Measurements from ENCODE around the gene PARP4. TPM values are rescaled to one million over a fixed set of nuclear protein-coding genes. Genes with fewer than 3 reads are reported as not detected.
"Not testable (repeated sequence)": the region's sequence is repeated elsewhere in the genome, so short reads cannot be mapped to it uniquely, and the experiment has no call there.

The PARP4 gene
- total RNA-seq, 1 donor from 2014 or later: 26.0 TPM

DNA sequence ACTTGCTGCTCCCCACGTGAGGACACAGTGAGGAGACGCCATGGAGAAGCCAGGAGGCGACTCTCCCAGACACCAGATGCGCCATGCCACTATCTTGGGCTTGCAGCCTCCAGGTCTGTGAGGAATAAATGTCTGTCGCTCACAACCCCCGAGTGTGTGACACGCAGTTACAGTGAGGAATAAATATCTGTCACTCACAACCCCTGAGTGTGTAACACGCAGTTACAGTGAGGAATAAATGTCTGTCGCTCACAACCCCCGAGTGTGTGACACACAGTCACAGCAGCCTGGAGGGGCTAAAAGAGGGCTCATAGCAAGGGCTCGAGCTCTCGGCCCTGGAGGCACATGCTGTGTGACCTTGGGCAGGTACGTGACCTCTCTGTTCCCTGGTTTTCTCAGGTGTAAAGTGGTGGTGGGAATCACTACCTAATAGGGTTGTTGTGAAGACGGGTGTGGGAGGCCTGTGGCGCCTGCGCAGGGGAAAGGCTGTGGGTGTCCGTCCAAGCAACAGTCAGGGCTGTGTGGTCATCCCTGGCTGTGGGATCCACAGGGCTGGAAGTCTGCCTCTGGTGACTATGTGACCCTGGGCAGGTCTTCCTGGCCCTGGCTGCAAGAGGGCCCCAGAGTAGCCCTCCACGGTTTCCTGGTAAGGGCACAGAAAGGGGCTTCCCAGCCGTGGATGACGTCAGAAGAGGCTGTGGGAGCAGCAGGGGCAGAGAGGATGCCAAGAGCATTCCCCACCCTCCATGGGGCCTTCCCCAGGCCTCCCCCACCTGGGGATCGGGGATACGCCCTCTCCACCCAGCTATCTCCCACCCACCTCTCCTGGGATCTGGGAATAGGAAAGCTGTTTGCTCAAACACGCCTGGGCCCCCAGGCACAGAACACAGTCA is 125.5 kb downstream of the PARP4 start:
- peak; percentile 39 for DNase-seq (ENCODE audit: missing footprints)
- intact Hi-C loops (cut with DNase I): no loop called here
- no peak for ATAC-seq

GRCh38 chr13:24385902-24386301 is 126.7 kb downstream of the PARP4 start:
- no peak for ATAC-seq
- intact Hi-C loops (cut with DNase I): no loop called here
- DNase-seq (ENCODE audit: missing footprints): no peak

DNA sequence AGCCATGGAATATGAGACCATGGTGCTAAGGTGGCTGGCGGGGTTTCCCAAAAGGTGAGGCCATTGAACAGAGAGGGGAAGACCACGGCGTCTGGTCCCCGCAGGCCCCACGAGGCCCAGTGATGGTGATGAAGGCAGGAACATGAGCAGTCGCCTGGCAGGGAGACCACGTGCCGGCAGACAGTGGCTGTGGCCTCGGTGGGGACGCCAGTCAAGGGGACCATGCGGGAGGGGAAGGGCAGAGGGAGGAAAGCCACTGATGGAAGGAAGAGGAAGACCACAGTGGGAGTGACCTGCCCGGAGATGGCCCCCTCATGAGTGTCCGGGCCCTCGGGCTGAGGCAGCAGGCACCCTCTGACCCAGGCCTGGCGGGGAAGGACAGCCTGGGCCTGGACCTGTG is 127.6 kb downstream of the PARP4 start:
- intact Hi-C loops (cut with DNase I); DNase-seq (ENCODE audit: missing footprints); ATAC-seq: not testable (repeated sequence)

- intact Hi-C loops (cut with DNase I): not testable (repeated sequence)
Measured at GRCh38 chr13:24384091-24384490, 128.5 kb downstream of the PARP4 start.

GRCh38 chr13:24381541-24382265 is 130.9 kb downstream of the PARP4 start:
- DNase-seq (ENCODE audit: missing footprints) (no peak), ATAC-seq (no peak)
- intact Hi-C loops (cut with DNase I): no loop called here

More at GRCh38 chr13:24384091-24384490, 128.5 kb downstream of the PARP4 start:
- not testable (repeated sequence) for ATAC-seq; DNase-seq (ENCODE audit: missing footprints)

DNA sequence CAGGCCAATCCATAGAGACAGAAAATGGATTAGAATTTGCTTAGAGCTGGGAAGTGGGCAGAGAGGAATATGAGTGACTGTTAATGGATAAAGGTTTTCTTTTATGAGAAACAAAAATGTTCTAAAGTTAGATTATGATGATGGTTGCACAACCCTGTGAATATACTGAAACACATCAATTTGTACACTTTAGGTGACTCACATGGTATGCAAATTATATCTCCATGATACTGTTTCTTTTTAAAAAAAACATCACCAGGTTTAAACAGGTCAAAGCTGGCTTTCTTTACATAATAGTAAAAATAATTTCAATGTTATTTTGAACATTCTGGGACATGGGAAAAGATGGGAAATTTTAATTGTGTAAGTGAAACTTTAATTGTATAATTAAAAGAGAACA is 131.7 kb downstream of the PARP4 start:
- DNase-seq (ENCODE audit: missing footprints); intact Hi-C loops (cut with DNase I); ATAC-seq: not testable (repeated sequence)

- DNase-seq (ENCODE audit: missing footprints); ATAC-seq; intact Hi-C loops (cut with DNase I): not testable (repeated sequence)
Measured at GRCh38 chr13:24380227-24380626, 132.4 kb downstream of the PARP4 start.

GRCh38 chr13:24371273-24371672 is 141.3 kb downstream of the PARP4 start:
- not testable (repeated sequence) for DNase-seq (ENCODE audit: missing footprints); ATAC-seq

More at GRCh38 chr13:24371273-24371672, 141.3 kb downstream of the PARP4 start:
- intact Hi-C loops (cut with DNase I): not testable (repeated sequence)

Other genes with a start within 250 kb of the PARP4 start
- gene C1QTNF9, start 203.2 kb downstream of the PARP4 start, total RNA-seq: 4.5 TPM
- gene ATP12A, start 167.6 kb upstream of the PARP4 start, total RNA-seq: not detected